GM19468 (cell line): ENCODE measurements around the gene OR52W1.
A peak's percentile ranks its signal among the peaks of the same experiment; 100 is the strongest.

Source experiments
- ATAC-seq: cut with Tn5 transposase; IDR thresholded peaks from one replicate; pipeline ENCODE4 v1.9.1; 2021; ENCODE audit warnings: mild to moderate bottlenecking, moderate library complexity, moderate number of reproducible peaks; ENCODE audit not compliant: unreplicated experiment; ENCODE audit errors: extremely low read depth

OR52W1 gene, protein sequence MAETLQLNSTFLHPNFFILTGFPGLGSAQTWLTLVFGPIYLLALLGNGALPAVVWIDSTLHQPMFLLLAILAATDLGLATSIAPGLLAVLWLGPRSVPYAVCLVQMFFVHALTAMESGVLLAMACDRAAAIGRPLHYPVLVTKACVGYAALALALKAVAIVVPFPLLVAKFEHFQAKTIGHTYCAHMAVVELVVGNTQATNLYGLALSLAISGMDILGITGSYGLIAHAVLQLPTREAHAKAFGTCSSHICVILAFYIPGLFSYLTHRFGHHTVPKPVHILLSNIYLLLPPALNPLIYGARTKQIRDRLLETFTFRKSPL

DNA sequence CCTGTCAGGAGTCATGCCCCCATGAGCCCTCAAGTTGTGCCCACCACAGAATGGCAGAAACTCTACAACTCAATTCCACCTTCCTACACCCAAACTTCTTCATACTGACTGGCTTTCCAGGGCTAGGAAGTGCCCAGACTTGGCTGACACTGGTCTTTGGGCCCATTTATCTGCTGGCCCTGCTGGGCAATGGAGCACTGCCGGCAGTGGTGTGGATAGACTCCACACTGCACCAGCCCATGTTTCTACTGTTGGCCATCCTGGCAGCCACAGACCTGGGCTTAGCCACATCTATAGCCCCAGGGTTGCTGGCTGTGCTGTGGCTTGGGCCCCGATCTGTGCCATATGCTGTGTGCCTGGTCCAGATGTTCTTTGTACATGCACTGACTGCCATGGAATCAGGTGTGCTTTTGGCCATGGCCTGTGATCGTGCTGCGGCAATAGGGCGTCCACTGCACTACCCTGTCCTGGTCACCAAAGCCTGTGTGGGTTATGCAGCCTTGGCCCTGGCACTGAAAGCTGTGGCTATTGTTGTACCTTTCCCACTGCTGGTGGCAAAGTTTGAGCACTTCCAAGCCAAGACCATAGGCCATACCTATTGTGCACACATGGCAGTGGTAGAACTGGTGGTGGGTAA is at the start of gene OR52W1:
Gene OR52W1, plus strand, starts transcription at position 51 of the 637 bp plus-strand sequence. Its CDS starts 0 bp downstream, at position 51.
- no peak for ATAC-seq

DNA sequence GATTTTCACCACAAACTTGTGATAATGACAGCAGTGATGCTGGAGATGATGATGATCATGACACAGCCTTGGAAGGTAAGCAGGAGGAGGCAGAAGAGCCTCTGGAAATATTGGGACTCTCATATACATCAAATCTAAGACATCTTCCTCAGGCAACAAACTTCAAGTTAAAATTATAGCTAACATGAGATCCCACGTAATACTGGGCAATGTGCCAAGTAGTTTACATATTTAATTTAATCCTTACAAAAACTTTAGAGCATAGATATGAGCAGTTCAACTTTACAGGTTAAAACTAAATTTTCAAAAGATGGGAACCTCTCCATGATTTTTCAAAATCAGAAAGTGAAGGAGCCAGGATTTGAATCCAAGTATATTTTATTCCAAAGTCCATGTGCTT is 47.9 kb upstream of the OR52W1 start:
- no peak for ATAC-seq

DNA sequence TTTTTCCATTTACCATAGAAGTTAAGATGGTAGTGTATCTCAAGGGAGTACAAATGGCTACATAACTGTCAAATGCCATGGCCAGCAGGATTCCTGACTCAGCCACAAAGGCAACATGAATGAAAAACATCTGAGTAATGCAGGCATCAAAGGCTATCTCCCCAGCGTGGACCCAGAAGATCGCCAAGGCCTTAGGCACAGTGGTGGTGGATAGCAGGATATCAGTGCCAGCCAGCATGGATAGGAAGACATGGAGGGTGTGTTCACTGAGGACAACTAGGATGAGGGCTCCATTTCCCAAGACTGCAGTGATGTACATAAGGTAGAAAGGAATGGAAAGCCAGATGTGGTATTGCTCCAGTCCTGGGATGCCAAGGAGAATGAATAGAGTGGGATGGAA is 46.9 kb upstream of the OR52W1 start:
- ATAC-seq: no peak

DNA sequence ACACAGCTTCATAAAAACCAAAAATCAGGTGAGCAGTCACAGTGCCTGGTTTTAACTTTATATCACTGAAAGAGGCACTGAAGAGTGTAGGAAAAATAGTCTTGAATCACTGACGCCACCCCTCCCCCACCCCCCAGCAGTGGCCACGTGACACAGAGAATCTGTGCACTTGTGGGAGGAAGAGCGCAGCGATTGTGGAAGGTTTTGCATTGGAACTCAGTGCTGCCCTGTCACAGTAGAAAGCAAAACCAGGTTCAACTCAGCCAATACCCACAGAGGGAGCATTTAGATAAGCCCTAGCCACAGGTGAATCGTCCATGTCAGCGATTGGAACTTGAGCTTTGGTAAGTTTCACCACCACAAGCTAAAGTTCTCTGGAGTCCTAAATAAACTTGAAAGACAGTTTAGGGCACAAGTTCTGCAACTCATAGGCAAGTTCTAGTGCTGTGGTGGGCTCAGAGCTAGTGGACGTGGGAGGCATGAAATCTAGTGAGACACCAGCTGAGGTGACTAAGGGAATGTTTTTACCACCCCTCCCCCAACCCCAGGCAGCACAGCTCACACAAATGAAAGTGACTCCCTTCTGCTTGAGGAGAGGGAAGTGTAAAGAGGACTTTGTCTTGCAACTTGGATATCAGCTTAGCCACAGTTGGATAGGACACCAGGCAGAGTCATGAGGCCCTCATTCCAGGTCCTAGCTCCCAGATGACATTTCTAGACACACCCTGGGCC is 42.2 kb upstream of the OR52W1 start:
- ATAC-seq: no peak

DNA sequence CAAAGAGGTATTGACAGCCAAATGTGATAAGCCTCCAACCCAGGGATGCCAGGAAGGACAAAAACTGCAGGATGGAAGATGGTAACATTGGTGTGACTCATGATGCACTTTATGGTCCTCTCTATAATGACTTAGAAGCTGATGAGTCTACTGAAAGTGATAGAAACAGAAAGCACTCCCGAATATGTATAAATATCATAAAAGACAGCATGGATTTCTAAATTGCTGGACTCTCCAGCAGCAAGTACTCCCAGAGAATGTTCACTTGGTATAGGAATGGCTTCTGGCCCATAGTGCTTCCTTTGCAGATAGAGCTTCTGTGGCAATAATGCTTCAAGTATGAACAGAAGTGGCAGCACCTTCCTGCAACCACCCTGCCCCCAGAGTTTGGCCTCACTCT is 28.8 kb upstream of the OR52W1 start, which contains the start of gene OR52B2:
Gene OR52B2, minus strand, starts transcription at position 101 of the 400 bp plus-strand sequence. Its CDS starts 0 bp downstream, at position 101.
- no peak for ATAC-seq

DNA sequence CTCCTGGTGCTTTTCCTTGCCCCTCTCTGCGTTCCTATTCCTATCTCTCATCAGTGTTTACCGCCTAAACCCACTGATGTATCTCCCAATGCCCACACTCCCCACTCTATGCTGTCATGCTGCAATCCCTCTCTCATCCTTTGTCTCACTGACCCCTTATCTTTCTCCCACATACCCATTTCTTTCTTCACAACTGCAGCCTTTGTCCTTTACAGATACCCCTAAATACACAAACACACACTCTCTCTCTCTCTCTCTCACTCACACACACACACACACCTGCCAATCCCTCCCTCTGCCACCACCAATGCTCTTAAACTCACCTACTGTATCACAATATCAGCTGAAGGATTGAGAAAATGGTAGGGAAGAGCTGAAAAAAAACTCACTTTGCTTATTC is 23.6 kb upstream of the OR52W1 start:
- ATAC-seq: no peak

DNA sequence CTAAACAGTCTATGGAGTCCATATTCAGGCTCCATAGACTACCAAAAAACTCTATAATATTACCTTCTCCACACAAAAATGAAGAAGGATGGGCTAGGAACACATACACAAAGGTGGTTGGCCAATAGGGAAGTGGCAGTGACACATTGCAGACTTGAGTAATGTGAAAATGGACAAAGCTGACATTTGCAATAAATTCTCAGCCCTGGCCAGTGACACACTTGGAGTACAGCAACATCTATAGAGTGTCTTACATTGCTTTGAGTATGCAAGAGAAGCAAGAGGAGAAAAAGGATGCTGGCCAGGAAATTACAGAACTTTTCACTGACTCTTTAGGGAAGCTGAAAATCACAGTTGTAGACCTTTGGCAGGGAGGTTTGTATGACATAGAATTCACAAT is 7.3 kb upstream of the OR52W1 start:
- no peak for ATAC-seq

DNA sequence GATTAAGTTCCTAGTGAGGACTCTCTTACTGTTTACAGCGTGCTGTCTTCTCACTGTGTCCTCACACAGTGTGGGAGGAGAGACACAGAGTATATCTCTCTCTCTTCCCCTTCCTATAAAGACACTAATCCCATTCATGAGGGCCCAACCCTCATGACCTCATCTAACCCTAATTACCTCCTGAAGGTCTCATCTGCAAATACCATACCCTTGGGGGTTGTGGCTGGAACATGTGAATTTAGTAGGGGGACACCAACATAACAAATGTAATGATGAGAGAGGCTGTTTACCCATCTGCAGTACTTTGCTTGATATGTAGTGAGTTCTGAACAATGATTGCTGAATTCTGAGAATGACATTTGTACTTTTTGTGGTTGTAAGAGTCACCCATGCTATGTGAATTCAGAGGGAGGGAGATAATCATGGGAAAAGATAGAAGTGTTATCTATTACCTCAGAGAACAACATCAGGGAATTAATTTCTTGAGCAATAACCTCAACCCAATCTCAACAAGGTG is 4.9 kb upstream of the OR52W1 start:
- ATAC-seq: no peak

DNA sequence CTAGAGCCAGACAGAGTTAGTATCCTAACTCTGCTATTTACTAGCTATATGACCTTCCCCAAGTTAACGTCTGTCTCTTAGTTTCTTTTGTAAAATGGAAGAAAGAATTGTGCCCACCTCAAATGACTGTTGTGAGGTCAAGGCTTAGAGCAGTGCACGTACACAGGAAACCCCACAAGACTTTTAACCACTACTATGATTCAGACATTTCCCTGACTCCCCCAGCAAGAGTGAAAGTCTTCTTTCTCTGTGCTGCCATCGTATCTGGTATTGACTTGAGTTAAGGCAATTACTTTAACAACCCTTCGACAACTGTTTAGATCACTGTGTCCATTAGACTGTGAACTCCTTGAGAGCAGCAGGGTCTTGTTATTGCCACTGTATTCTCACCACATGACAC is 2.6 kb upstream of the OR52W1 start:
- ATAC-seq: no peak

DNA sequence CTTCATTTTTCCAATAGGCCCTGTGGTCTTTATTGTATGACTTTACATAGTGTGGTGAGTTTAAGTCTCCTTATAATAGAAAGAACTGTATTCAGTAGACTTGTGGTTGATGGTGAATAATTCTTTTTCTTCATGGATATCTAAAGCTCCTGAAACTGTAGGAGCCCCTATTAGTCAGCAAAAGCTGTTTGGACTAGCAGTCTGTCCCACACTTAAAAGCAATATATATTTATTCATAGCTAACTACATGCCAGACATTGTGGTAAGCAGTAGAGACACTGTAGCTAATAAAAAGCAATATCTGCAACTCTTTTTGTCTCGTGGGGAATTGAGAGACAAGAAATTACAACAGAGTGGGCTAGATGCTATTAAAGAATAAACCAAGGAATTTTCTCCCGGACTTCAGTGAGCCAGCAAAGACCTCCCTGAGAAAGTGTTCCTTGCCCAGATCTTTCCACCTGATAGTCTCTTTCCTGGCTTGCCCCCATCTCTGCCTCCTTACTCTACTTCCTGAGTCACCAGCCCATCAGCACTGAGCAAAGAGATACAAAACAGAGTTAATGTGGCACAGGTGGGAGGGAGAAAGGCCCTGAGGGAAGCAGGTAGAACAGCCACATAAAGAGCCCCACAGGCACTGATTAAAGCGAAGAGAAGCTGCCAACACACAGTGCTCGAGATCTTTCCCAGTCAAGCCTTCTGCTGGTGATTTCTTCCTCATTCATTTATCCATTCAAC is 1.4 kb upstream of the OR52W1 start:
- no peak for ATAC-seq

DNA sequence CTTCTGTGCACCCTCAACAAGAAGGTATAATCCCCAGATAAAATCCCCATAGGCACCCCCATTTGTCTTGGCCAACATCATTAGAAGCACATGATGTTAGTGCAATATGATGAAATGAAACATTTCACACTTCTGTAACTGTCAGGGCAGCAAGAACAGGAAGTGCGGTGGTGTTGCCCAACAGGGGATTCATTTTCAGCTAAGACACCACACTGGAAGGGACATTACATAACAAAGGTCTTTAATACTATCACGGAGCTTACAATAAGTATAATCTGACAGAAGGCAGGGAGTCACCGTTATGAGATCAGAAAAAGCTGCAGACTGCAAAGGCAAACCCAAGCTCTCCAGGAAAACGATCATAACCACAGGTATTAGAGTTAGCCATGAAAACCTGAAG is 2.0 kb downstream of the OR52W1 start:
- no peak for ATAC-seq

DNA sequence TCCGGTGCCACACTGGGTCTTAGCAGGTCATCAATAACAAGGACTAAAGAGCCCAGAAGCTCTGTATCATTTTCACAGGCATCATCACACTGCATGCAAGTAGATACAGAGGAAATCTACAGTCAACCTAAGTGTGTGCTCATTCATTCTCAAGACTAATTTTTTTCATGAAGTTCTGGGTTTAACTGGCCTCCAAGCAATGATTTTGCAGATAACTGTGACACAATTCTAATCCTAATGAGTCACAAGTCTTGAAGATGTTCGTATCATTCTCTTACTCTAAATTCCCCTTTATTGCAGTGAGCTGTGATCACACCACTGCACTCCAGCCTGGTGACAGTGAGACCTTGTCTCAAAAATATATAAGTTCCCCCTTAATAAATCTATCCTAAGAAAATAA is 2.5 kb downstream of the OR52W1 start:
- ATAC-seq: no peak

DNA sequence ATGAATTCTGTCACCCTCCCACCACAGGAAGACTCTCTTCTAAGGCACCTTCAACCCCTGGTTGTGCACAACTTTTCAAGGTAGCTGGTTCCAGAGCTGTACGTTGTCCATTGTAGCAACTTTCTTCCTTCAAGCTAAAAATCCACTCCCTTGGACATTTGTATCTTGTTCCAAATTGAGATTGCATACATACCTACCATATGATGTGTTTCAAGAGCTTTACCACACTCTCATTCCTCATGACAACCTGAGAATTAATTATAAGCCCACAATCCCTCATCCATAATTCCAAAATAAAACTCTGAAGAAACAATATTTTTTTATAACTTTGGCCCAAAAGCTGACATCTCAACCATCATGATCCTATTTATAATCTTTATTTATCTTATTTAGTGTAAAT is 3.0 kb downstream of the OR52W1 start:
- ATAC-seq: no peak

DNA sequence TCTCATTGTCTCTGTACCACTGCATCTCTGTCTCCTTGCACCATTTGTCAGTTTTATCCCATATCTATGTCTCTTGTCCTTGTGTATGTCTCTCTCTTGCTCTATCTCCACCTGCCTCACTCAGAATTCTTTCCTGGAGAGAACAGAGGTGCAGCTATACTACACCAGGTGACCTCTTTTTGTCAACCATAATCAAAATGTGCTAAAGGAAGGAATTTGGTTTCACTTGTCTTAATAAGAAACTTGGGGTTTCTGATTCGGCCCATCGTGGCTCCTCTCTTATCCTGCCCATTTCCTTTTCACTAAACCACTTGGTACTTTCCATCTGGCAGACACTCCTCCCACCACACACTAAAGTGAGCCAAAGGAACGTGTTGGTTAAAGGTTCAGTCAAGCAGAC is 4.3 kb downstream of the OR52W1 start:
- peak; percentile 67 for ATAC-seq

DNA sequence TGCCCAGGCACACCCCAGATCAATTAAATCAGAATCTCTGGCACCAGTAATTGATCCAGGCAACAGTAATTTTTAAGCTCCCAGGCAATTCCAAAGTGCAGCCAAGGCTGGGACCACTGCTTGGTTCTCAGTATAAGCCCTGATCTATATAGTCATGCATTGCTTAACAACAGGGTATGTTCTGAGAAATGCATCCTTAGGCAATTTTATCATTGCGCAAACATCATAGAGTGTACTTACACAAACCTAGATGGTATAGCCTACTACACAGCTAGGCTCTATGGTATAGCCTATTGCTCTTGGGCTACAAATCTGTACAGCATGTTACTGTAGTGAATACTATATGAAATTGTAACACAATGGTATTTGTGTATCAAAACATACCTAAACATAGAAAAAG is 5.7 kb downstream of the OR52W1 start:
- no peak for ATAC-seq

DNA sequence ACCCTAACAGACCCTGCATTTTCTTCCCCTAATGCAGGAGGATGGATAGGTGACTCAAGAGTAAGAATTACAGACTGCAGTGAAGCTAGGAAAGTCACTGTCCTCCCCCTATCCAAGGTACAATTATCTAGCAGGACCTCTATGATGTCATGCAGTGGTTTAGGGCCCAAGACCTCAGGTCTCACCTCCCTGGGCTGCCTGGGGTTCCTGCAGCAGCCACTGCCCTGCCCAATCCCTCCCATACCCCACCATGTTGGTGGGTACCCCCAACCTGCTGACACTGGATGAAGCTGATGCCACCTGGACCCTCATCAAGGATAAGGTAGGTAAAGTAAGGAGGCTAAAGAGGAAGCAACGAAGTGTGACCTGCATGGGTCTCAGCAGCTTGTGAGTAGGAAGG is 6.3 kb downstream of the OR52W1 start, which contains the start of gene C11orf42:
Gene C11orf42, plus strand, starts transcription at position 192 of the 400 bp plus-strand sequence. Its CDS starts 59 bp downstream, at position 251.
- no peak for ATAC-seq

DNA sequence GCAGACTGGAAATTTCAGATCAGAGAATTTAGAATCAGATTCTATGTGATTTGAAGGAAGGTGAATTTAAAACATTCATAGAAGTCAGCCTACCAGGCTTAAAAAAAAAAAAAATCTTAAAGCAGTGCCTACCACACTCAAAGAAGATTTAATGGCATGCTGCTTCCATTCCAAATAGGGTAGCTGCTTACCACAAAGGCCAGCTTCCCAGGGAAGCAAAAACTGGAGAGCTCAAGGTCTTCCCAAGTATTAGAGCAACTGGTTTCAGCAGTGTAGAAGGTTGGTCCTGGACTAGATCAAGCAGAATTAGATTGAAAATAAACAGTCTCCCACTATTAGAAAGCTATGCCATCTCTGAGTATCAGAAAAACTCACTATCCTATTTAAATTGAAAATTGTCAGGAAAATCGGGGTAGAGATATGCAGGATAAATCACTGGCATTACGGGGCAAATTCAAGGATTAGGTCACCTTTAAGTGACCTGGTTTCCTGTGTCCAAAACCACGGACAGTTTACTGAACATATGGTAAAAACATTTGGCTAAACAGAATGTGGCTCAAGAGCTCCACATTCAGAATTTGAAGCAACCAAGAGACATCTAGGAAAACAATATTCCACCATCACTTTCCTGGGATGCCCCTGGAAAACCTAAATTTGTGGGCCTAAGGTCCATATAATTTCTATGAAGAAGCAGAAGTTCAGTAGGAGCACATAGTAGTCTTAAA is 7.6 kb downstream of the OR52W1 start:
- no peak for ATAC-seq

DNA sequence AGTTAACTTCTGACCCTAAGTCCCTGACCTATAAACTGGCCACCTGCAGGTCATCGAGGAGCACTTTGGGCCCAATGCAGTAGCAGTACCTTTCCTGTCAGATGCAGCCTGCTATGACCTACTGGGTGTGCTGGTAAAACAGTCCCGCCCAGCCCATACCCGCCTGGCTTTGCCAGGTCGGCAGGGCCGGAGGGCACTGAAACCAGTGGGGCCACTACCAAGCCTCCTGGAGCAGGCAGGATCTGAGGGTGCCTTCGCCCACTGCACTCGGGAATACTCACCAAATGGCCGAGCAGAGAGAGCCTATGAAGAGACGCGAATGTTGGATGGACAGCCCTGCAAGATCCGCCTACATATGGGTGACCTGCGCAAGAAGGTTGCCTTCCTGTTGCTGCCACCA is 10.8 kb downstream of the OR52W1 start:
- no peak for ATAC-seq

DNA sequence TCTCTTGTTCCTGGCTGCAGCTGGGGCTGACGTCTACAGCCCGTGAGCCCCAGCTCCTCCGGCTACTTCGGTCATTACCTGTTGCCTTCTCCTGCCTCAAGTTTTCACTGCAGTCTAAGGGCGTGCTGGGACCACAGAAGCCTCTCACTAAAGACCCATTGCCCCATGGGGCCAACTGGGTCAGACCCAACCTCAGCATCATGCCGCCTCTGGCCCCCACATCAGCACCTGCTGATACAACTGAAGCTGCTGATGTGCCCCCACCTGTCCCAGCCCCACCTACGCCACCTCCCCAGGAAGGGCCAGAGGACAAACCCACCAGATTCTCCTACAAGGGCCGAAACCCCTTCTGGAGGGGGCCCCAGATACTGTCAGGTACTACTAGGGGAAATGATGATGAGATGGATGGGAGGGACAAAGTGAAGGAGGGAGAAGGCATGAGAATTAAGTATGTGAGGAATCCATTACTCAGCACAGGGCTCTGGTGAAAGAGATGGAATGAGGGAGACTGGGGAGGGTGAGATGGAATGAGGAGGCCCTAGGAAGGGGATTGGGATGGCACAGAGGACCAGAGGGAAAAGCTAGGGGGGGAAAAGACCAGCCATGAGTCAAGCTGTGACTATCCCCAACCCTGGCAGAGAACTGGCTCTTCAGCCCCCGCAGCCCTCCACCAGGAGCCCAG is 11.4 kb downstream of the OR52W1 start:
- ATAC-seq: no peak
